HepG2 (cell line): ENCODE measurements around the gene NDUFS7. TPM values are rescaled to one million over a fixed set of nuclear protein-coding genes. Genes with fewer than 3 reads are reported as not detected.

Experiments used
- ARHGAP35 ChIP-seq: sonication (generic); formaldehyde crosslinking; IDR thresholded peaks from 2 replicates; pipeline ENCODE4 v1.9.0; 2022; ENCODE audit warnings: mild to moderate bottlenecking, inconsistent platforms, moderate library complexity, missing genetic modification reagents, borderline replicate concordance
- CHCHD3 ChIP-seq: sonication (generic); formaldehyde crosslinking; IDR thresholded peaks from 2 replicates; pipeline ENCODE4 v1.8.0; 2022; ENCODE audit warnings: mild to moderate bottlenecking, missing genetic modification reagents, moderate library complexity
- NRL ChIP-seq: sonication (generic); formaldehyde crosslinking; IDR thresholded peaks from 2 replicates; pipeline ENCODE4 v1.5.0; 2020; ENCODE audit warnings: missing genetic modification reagents, mild to moderate bottlenecking, moderate library complexity, borderline replicate concordance
- PAF1 ChIP-seq: IDR thresholded peaks from 2 replicates; pipeline ENCODE4 v1.6.1; 2016; ENCODE audit warnings: missing genetic modification reagents, missing compliant biosample characterization
- TARDBP ChIP-seq: sonication (generic); formaldehyde crosslinking; IDR thresholded peaks from 2 replicates; pipeline ENCODE4 v1.8.0; 2022; ENCODE audit warnings: mild to moderate bottlenecking, missing genetic modification reagents
- TOPORS ChIP-seq: sonication (generic); formaldehyde crosslinking; IDR thresholded peaks from 2 replicates; pipeline ENCODE4 v1.8.0; 2023; ENCODE audit warnings: mild to moderate bottlenecking, missing genetic modification reagents
- ZBTB14 ChIP-seq: sonication (generic); formaldehyde crosslinking; IDR thresholded peaks from 2 replicates; pipeline ENCODE4 v1.4.0; 2020; ENCODE audit warnings: missing genetic modification reagents
- ZNF235 ChIP-seq: sonication (generic); formaldehyde crosslinking; IDR thresholded peaks from 2 replicates; pipeline ENCODE4 v1.8.1; 2023; ENCODE audit warnings: mild to moderate bottlenecking, missing genetic modification reagents, borderline replicate concordance
- ZNF30 ChIP-seq: sonication (generic); formaldehyde crosslinking; IDR thresholded peaks from 2 replicates; pipeline ENCODE4 v1.5.0; 2020; ENCODE audit warnings: mild to moderate bottlenecking, missing genetic modification reagents
- ZNF761 ChIP-seq: sonication (generic); formaldehyde crosslinking; conservative IDR thresholded peaks from 2 replicates; pipeline ENCODE4 v1.4.0; 2020; ENCODE audit warnings: mild to moderate bottlenecking, missing genetic modification reagents
- polyA plus RNA-seq, 8 experiments: library from polyadenylated mRNA; depleted of rRNA in 3 of 8; stranded (reverse) in 7 of 8; unstranded in 1 of 8; fragments of >200 nt; fragmentation: Illumina TruSeq in 4 of 8; extraction: Trizol in 4 of 8; gene quantifications; 2 replicates each; pipeline versions ENCODE4 v1.2.1 to v1.2.3, GENCODE V29; 2011 to 2016; ENCODE audit warnings: low read depth in 4 of 8, missing spikeins in 1 of 8, mixed read lengths in 1 of 8; ENCODE audit not compliant: insufficient read depth in 1 of 8
- total RNA-seq, 5 experiments: library from RNA; depleted of rRNA; stranded (reverse); fragments of >200 nt; fragmentation: Illumina TruSeq; extraction: Trizol; gene quantifications; 2 replicates each; pipeline ENCODE4 v1.2.3, GENCODE V29; 2016; ENCODE audit warnings: low read depth in 1 of 5
- TF ChIP-seq, protein P1 (sequence below): sonication (generic); formaldehyde crosslinking; IDR thresholded peaks from 2 replicates; pipeline ENCODE4 v1.4.0; 2020; ENCODE audit warnings: missing genetic modification reagents
- TF ChIP-seq, protein P2 (sequence below): IDR thresholded peaks from 2 replicates; pipeline ENCODE4 v1.6.1; 2012; ENCODE audit warnings: inconsistent platforms
- TF ChIP-seq, protein P3 (sequence below), 2 experiments: fragments of 450-650 bp in 1 of 2; sonication (generic) in 1 of 2; formaldehyde crosslinking in 1 of 2; IDR thresholded peaks; 2 replicates each; pipeline versions ENCODE4 v1.6.1 to v1.8.0; 2016 to 2022; ENCODE audit warnings: antibody characterized with exemption in 1 of 2, mild to moderate bottlenecking in 1 of 2, missing genetic modification reagents in 1 of 2

The NDUFS7 gene
- total and polyA plus RNA-seq, 2 of the 13 experiments (the other 11 are each of a cell fraction or from before 2014, with no cell fraction given) = 34.3 to 66.9 TPM

GRCh38 chr19:1400281-1401137 is 16.8 kb downstream of the NDUFS7 start (continued):
- TF ChIP-seq NRL (CRISPR knock-in tag) (peak; percentile 55; the same call in 1 of the 2 replicates), ZNF30 (CRISPR knock-in tag) (no peak), CHCHD3 (CRISPR knock-in tag) (peak; percentile 18; the same call in 1 of the 2 replicates), TARDBP (CRISPR knock-in tag) (peak; percentile 63), ZNF761 (peak; percentile 75; the same call in 1 of the 2 replicates), PAF1 (no peak), ZBTB14 (CRISPR knock-in tag) (peak; percentile 63; the same call in 1 of the 2 replicates), TOPORS (CRISPR knock-in tag) (no peak), ZNF235 (CRISPR knock-in tag) (no peak), ARHGAP35 (CRISPR knock-in tag) (no peak; the same call in 1 of the 2 replicates)
- TF ChIP-seq, protein P1, sequence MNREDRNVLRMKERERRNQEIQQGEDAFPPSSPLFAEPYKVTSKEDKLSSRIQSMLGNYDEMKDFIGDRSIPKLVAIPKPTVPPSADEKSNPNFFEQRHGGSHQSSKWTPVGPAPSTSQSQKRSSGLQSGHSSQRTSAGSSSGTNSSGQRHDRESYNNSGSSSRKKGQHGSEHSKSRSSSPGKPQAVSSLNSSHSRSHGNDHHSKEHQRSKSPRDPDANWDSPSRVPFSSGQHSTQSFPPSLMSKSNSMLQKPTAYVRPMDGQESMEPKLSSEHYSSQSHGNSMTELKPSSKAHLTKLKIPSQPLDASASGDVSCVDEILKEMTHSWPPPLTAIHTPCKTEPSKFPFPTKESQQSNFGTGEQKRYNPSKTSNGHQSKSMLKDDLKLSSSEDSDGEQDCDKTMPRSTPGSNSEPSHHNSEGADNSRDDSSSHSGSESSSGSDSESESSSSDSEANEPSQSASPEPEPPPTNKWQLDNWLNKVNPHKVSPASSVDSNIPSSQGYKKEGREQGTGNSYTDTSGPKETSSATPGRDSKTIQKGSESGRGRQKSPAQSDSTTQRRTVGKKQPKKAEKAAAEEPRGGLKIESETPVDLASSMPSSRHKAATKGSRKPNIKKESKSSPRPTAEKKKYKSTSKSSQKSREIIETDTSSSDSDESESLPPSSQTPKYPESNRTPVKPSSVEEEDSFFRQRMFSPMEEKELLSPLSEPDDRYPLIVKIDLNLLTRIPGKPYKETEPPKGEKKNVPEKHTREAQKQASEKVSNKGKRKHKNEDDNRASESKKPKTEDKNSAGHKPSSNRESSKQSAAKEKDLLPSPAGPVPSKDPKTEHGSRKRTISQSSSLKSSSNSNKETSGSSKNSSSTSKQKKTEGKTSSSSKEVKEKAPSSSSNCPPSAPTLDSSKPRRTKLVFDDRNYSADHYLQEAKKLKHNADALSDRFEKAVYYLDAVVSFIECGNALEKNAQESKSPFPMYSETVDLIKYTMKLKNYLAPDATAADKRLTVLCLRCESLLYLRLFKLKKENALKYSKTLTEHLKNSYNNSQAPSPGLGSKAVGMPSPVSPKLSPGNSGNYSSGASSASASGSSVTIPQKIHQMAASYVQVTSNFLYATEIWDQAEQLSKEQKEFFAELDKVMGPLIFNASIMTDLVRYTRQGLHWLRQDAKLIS = peak; percentile 52; the same call in 1 of the 2 replicates
- TF ChIP-seq, protein P2, sequence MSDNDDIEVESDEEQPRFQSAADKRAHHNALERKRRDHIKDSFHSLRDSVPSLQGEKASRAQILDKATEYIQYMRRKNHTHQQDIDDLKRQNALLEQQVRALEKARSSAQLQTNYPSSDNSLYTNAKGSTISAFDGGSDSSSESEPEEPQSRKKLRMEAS = peak; percentile 71
- TF ChIP-seq, protein P3, sequence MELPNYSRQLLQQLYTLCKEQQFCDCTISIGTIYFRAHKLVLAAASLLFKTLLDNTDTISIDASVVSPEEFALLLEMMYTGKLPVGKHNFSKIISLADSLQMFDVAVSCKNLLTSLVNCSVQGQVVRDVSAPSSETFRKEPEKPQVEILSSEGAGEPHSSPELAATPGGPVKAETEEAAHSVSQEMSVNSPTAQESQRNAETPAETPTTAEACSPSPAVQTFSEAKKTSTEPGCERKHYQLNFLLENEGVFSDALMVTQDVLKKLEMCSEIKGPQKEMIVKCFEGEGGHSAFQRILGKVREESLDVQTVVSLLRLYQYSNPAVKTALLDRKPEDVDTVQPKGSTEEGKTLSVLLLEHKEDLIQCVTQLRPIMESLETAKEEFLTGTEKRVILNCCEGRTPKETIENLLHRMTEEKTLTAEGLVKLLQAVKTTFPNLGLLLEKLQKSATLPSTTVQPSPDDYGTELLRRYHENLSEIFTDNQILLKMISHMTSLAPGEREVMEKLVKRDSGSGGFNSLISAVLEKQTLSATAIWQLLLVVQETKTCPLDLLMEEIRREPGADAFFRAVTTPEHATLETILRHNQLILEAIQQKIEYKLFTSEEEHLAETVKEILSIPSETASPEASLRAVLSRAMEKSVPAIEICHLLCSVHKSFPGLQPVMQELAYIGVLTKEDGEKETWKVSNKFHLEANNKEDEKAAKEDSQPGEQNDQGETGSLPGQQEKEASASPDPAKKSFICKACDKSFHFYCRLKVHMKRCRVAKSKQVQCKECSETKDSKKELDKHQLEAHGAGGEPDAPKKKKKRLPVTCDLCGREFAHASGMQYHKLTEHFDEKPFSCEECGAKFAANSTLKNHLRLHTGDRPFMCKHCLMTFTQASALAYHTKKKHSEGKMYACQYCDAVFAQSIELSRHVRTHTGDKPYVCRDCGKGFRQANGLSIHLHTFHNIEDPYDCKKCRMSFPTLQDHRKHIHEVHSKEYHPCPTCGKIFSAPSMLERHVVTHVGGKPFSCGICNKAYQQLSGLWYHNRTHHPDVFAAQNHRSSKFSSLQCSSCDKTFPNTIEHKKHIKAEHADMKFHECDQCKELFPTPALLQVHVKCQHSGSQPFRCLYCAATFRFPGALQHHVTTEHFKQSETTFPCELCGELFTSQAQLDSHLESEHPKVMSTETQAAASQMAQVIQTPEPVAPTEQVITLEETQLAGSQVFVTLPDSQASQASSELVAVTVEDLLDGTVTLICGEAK (IDR thresholded peaks at IDR 0.05) = no peak
- TF ChIP-seq, protein P3 (CRISPR knock-in tag; IDR thresholded peaks at IDR 0.05) = peak; percentile 70
